ENCODE results near the gene HPS1. TPM values are rescaled to one million over a fixed set of nuclear protein-coding genes. Genes with fewer than 3 reads are reported as not detected.
A peak's percentile ranks its signal among the peaks of the same experiment; 100 is the strongest.

HPS1 gene
- total RNA-seq, 4 donors from 2014 or later = 23.3 to 63.9 (median 54.8) TPM

DNA sequence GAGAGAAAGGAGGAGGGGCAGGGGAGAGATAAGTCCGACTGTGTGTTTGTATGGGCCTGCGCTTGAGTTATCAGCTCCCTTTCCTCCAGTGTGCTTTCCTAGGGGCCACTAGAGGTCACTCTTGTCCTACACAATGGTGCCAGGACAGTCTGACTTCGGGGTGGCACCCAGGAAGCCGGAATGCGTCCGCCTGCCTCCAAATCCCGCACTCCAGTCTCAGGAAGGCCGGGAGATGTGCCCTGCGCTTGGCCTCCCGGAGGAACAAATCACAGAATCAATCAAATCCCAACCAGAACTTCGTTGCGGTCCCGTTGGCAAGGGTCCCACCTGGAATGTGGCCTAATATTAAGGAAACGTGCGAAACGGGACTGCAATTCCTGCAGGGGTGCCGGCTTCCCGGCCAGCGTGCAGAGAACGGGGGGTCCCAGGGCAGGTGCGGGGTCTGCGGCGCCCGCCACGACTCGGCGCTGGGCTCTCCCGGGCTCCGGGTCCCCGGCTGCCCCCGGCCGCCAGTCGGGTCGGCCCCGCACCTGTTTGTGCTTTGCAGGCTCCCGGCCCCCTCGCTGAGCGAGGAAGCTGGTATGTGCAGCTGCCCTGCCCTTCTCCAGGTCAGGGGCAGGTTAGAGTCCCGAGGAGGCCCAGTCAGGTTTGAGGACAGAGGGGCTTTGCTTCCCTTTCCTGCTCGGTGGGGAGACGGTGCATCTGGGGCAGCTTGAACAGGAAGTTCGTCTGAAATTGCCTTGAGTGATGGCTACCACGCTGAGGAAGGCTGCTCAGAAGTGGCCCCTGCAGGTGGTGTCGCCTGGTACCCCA, 21.0 kb upstream of the HPS1 start:
- peak; percentile 73 to 94 for DNase-seq (ENCODE audit: low spot score in 2 of 2)
- intact Hi-C loops (cut with DNase I; ENCODE audit: low total_unique reads) = loop anchor here (10.0 kb wide), 1 partner anchor 777 kb away; no protein-coding TSS in a partner anchor
- 5 to 7% methylated on average over 19 to 29 of the region's 44 CpGs for WGBS, 2 donors
- H3K4me3 ChIP-seq (ENCODE audit: low read depth, poor library complexity, severe bottlenecking) = peak overlapping the region; percentile 7
- TF ChIP-seq, protein P1, sequence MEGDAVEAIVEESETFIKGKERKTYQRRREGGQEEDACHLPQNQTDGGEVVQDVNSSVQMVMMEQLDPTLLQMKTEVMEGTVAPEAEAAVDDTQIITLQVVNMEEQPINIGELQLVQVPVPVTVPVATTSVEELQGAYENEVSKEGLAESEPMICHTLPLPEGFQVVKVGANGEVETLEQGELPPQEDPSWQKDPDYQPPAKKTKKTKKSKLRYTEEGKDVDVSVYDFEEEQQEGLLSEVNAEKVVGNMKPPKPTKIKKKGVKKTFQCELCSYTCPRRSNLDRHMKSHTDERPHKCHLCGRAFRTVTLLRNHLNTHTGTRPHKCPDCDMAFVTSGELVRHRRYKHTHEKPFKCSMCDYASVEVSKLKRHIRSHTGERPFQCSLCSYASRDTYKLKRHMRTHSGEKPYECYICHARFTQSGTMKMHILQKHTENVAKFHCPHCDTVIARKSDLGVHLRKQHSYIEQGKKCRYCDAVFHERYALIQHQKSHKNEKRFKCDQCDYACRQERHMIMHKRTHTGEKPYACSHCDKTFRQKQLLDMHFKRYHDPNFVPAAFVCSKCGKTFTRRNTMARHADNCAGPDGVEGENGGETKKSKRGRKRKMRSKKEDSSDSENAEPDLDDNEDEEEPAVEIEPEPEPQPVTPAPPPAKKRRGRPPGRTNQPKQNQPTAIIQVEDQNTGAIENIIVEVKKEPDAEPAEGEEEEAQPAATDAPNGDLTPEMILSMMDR (IDR thresholded peaks at IDR 0.05) = peak in 1 of 3 donors; percentile 83
- TF ChIP-seq POLR2A (IDR thresholded peaks at IDR 0.05) = no peak

DNA sequence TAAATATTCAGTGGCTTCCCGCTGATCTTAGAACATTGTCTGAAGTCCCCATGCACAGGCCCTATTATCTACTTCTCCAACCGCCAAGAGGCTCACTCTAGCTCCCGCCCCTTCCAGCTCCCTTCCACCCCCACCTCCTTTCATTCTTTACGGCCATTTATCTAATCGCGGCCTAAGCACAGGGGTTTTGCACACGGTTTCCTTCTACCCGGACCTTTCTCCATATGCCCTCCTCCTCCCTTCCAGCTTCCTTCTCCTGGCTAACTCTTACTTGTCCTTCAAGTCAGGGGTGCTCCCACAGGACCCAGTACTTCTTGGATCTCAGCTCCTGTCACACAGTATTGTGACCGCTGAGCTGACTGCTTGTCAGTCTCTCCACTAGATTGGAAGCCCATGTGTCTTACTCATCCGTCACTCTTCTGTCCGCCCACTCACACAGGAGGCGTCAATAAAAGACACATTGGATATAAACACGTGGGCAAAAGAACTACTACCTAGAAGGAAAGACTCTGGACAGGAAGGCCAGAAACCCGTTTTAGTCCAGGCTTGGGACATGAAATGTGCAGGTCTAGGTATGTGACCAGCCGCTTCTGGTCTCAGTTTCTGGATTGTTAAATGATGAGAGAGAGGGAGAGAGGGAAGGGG, 20.2 kb upstream of the HPS1 start:
- 70 to 72% methylated on average over 15 of the region's 15 CpGs for WGBS, 2 donors
- TF ChIP-seq, protein P1 (IDR thresholded peaks at IDR 0.05) = no peak
- no peak for TF ChIP-seq POLR2A (IDR thresholded peaks at IDR 0.05)
- intact Hi-C loops (cut with DNase I; ENCODE audit: low total_unique reads) = loop anchor here (10.0 kb wide), 1 partner anchor 778 kb away; no protein-coding TSS in a partner anchor
- no peak overlapping the region for H3K4me3 ChIP-seq (ENCODE audit: low read depth, poor library complexity, severe bottlenecking)
- no peak for DNase-seq (ENCODE audit: low spot score in 2 of 2)

DNA sequence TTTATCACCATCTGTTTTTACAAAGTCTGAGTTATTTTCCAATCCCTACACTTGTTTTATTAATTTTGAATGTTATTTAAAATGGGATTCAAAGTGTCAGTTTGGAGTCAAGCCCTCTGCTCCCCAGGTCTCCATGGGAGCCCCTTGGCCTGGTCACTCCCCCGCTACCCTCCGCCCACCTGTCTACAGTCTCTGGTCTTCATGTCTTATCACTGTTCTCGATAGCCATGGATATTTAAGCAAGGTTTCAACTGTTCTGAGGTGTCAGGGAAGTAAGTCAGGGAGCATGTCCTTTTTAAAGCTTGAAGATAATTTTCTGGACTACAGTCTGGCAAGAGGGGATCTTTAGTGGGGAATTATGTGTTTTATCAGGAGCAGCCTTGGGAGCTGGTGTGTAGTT, 19.1 kb upstream of the HPS1 start:
- intact Hi-C loops (cut with DNase I; ENCODE audit: low total_unique reads) = loop anchor here (10.0 kb wide), 1 partner anchor 779 kb away; no protein-coding TSS in a partner anchor
- no peak for DNase-seq (ENCODE audit: low spot score in 2 of 2)
- H3K4me3 ChIP-seq (ENCODE audit: low read depth, poor library complexity, severe bottlenecking) = no peak overlapping the region
- no peak for TF ChIP-seq POLR2A (IDR thresholded peaks at IDR 0.05)
- TF ChIP-seq, protein P1 (IDR thresholded peaks at IDR 0.05) = no peak
- WGBS, 2 donors = 94 to 95% methylated on average over 3 of the region's 3 CpGs

DNA sequence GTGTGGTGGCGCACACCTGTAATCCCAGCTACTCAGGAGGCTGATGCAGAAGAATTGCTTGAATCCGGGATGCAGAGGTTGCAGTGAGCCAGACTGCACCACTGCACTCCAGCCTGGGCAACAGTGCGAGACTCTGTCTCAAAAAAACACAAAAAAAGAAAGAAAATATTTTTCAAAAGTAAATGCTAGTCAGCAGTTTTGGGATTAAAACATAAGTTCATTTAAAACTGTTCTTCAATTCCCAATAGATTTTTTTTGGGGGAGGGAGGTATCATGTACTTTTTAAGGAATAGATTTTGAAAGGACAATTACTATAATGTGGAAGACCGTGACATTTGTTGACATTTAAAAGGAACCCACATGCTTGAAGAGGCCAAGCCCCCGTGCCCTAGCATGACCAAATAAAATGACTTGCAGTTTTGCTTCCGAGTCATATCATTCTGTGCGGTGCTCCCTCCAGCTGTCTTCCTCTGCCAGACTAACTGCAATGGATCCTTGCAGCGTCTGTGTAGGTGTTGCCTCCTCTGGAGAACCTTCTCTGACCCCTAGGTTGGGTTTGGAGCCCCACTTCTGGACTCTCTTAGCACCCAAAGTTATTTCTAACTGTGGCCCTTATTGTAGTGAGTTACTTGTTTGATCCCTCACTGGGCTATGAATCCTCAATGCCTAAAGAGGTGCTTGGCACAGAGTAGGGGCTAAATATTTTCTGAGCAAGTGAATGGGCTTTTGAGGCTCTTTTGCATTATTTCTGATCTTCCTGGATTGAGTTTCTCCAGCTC, 17.4 kb upstream of the HPS1 start:
- TF ChIP-seq, protein P1 (IDR thresholded peaks at IDR 0.05) = no peak
- no peak for TF ChIP-seq POLR2A (IDR thresholded peaks at IDR 0.05)
- intact Hi-C loops (cut with DNase I; ENCODE audit: low total_unique reads) = loop anchor here (10.0 kb wide), 1 partner anchor 781 kb away; no protein-coding TSS in a partner anchor
- WGBS, 2 donors = 83% methylated on average over 8 of the region's 8 CpGs
- DNase-seq (ENCODE audit: low spot score in 2 of 2) = no peak
- H3K4me3 ChIP-seq (ENCODE audit: low read depth, poor library complexity, severe bottlenecking) = no peak overlapping the region

DNA sequence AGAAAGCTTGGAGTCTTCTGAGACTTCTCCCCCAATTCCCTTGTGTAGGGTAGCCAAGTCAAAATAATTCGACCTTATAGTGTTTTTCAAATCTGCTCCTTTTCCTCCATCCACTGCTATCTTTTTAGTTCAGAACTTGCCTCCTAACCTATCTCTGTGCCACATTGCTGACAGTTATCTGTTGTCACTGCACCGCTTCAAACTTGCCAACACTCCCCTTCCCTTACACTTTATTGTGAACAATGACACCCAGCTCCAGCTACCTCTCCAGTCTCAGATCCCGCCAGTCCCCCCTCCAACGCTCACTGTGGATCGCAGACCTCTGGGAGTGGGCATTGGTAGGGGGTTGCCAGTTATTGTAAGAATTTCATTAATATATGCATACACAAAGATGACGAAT, 16.3 kb upstream of the HPS1 start:
- no peak for DNase-seq (ENCODE audit: low spot score in 2 of 2)
- no peak for TF ChIP-seq POLR2A (IDR thresholded peaks at IDR 0.05)
- TF ChIP-seq, protein P1 (IDR thresholded peaks at IDR 0.05) = no peak
- intact Hi-C loops (cut with DNase I; ENCODE audit: low total_unique reads) = loop anchor here (10.0 kb wide), 1 partner anchor 782 kb away; no protein-coding TSS in a partner anchor
- no peak overlapping the region for H3K4me3 ChIP-seq (ENCODE audit: low read depth, poor library complexity, severe bottlenecking)
- 93 to 94% methylated on average over 6 of the region's 6 CpGs for WGBS, 2 donors
